Esophagus (tissue), 2 donors: Measurements from ENCODE around the gene SKIDA1. TPM values are rescaled to one million over a fixed set of nuclear protein-coding genes. Genes with fewer than 3 reads are reported as not detected.

Experiments
- H3K27ac ChIP-seq, 2 donors: one replicate each; pipeline ENCODE4 v1.5.1; 2013; ENCODE audit warnings: low read depth in 2 of 2, mild to moderate bottlenecking in 2 of 2, inconsistent platforms in 1 of 2, low read length in 1 of 2, moderate library complexity in 1 of 2
- H3K27me3 ChIP-seq, 2 donors: one replicate each; pipeline ENCODE4 v1.6.1; 2013; ENCODE audit warnings: low read length in 2 of 2, control low read depth in 1 of 2, mild to moderate bottlenecking in 1 of 2; ENCODE audit not compliant: insufficient read depth in 2 of 2, control insufficient read depth in 1 of 2
- H3K36me3 ChIP-seq, 2 donors: one replicate each; pipeline ENCODE4 v1.6.1; 2013; ENCODE audit warnings: low read length in 1 of 2; ENCODE audit not compliant: control insufficient read depth in 2 of 2, insufficient read depth in 2 of 2
- H3K4me1 ChIP-seq, 2 donors: one replicate each; pipeline ENCODE4 v1.6.1; 2013; ENCODE audit warnings: low read length in 1 of 2; ENCODE audit not compliant: control insufficient read depth in 2 of 2, insufficient read depth in 2 of 2
- H3K4me3 ChIP-seq, 2 donors: one replicate each; pipeline ENCODE4 v1.5.1; 2013; ENCODE audit warnings: low read length in 2 of 2, mild to moderate bottlenecking in 2 of 2, low read depth in 1 of 2, moderate library complexity in 1 of 2
- H3K9me3 ChIP-seq, 2 donors: one replicate each; pipeline ENCODE4 v1.6.1; 2013; ENCODE audit warnings: mild to moderate bottlenecking in 2 of 2, low read depth in 1 of 2, low read length in 1 of 2, moderate library complexity in 1 of 2; ENCODE audit not compliant: control insufficient read depth in 2 of 2, insufficient read depth in 1 of 2
- WGBS, 2 donors: extraction: QIAGEN DNeasy Blood & Tissue Kit; methylation state at CpG; one replicate each; pipeline ENCODE4 v1.1.7; 2013; 5-methylcytosine and 5-hydroxymethylcytosine counted together
- polyA plus RNA-seq, 2 donors: library from polyadenylated mRNA; stranded (reverse); fragments of 200-250 nt; gene quantifications; one replicate each; pipeline ENCODE4 v1.2.3, GENCODE V29; 2013
- donor health status: healthy with polysubstance abuse.
- donor health status: Bipolar disorder and iron deficiency.

SKIDA1 gene
- polyA plus RNA-seq, 2 donors, result 0.19 to 0.22 TPM

DNA sequence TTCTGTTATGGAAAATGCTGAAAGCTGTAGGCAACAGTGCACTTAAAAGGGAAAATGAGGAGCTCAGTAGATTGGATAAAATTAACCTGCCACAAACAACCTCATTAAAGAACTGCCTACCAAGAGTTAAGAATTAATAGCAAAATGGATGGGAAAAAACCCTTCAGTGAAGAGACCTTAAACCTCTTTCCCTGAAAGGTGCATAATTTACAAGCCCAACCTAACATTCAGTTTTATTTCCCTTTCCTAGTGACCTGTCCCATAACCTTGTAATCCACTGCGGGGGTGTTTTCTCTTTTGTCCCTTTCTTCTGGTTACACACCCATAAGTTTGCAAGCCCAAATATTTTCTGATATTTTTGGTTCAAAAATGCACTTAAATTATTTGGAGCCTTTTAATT, 21.9 kb downstream of the SKIDA1 start:
- H3K27me3 ChIP-seq, result no peaks in the 10 kb centered on the region
- no peaks in the 10 kb centered on the region for H3K9me3 ChIP-seq
- no peaks in the 10 kb centered on the region for H3K36me3 ChIP-seq
- H3K27ac ChIP-seq, result no peak overlapping the region
- H3K4me1 ChIP-seq, result no peaks in the 10 kb centered on the region
- WGBS, 2 donors, result 81 to 95% methylated on average over 1 of the region's 1 CpG
- H3K4me3 ChIP-seq, result no peak overlapping the region

DNA sequence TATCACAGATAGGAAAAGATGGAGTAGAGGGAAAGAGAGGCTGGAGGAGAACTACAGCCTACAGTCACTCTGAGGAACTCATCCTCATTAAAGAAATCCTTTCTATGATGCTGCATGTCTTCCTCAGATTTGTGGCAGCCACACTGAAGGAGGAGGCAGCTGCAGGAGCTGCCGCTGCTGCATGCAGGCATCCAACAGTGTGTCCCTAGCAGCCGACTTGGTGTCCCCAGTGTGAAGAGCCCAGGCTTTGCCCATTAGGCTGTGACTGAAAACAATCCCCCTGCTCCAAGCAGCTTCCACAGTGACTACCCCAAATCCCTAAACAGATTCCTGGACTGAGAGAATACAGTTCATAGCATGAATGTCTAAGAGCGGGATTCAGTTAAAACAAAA, 23.1 kb downstream of the SKIDA1 start:
- WGBS, 2 donors, result 96% methylated on average over 3 of the region's 3 CpGs

DNA sequence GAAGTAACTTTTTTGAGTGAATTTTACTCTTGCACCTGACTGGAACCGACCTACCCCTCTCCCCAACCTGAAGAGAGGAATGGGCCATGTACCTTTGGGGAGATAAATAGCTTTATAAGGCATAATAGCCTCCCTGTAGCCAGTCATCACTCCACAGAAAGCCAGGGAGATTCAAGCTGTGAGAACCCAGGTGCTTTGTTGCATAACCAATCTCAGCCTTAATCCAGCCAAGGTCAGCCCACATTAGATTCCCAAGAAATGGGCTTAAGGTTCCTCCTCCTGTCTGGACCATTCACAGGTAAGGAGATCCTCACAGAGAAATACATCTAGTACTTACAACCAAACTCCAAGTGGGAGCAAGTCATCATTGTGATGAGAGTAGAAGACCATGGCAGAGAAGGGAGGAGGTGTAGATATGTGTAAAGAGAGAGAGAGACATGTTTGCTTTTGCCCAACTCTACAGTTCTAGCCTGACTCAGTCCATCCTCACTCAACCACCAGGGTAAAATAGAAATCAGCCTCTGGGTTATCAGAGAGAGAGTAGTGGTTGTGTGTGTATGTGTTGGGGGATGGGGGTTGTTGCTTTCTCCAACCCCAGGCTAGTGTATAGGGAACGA, 23.6 kb downstream of the SKIDA1 start:
- H3K27me3 ChIP-seq, result no peaks in the 10 kb centered on the region
- 93 to 98% methylated on average over 2 of the region's 2 CpGs for WGBS, 2 donors
- H3K36me3 ChIP-seq, result no peaks in the 10 kb centered on the region
- no peak overlapping the region for H3K27ac ChIP-seq
- H3K4me3 ChIP-seq, result no peak overlapping the region
- no peaks in the 10 kb centered on the region for H3K4me1 ChIP-seq
- H3K9me3 ChIP-seq, result no peaks in the 10 kb centered on the region

More for the DNA sequence above, 23.1 kb downstream of the SKIDA1 start:
- Histone ChIP-seq H3K9me3 (no peaks in the 10 kb centered on the region), H3K4me1 (no peaks in the 10 kb centered on the region), H3K4me3 (no peak overlapping the region), H3K27me3 (no peaks in the 10 kb centered on the region), H3K27ac (no peak overlapping the region), H3K36me3 (no peaks in the 10 kb centered on the region)

DNA sequence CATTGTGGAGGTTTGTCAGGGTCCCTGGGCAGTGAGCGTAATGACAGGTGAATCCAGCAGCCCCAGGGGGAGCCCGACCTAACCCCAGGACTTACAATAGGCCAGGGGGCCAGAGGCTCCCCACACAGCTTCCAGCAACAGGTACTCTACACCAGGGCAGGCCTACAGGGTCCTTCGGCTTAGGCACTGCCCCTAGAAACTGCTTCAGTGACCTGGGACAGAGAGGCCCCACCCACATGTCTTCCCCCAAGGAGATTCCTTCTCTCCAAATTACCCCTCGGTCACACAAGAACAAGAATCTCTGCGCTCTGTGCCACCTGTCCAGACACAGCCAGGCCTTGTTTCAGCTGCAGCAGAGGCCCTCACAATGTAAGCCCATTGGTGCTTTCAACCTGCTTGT, 24.4 kb downstream of the SKIDA1 start:
- H3K4me3 ChIP-seq, result no peak overlapping the region
- H3K27me3 ChIP-seq, result no peaks in the 10 kb centered on the region
- H3K4me1 ChIP-seq, result no peaks in the 10 kb centered on the region
- WGBS, 2 donors, result 90 to 94% methylated on average over 5 of the region's 5 CpGs
- no peak overlapping the region for H3K27ac ChIP-seq
- H3K9me3 ChIP-seq, result no peaks in the 10 kb centered on the region
- H3K36me3 ChIP-seq, result no peaks in the 10 kb centered on the region

DNA sequence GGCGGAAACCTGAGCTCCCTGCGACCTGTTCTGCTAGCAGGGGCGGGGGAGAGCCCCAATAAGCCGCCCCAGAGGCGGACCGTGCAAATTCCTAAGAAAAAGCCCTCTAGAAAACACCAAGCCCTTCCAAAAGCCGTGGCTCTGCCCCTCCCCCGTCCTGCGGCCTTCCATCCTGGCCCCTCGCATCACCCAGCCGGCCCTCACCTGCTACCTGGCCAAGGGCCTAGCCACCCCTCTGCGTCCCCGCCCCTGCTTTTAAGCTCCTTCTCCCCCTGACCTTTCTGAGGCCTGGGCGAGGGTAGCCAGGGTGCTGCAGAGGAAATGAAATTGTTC, 24.9 kb downstream of the SKIDA1 start:
- 68 to 71% methylated on average over 14 of the region's 14 CpGs for WGBS, 2 donors
- no peak overlapping the region for H3K27ac ChIP-seq
- no peaks in the 10 kb centered on the region for H3K27me3 ChIP-seq
- no peaks in the 10 kb centered on the region for H3K4me1 ChIP-seq
- H3K9me3 ChIP-seq, result no peaks in the 10 kb centered on the region
- H3K4me3 ChIP-seq, result no peak overlapping the region
- H3K36me3 ChIP-seq, result no peaks in the 10 kb centered on the region

DNA sequence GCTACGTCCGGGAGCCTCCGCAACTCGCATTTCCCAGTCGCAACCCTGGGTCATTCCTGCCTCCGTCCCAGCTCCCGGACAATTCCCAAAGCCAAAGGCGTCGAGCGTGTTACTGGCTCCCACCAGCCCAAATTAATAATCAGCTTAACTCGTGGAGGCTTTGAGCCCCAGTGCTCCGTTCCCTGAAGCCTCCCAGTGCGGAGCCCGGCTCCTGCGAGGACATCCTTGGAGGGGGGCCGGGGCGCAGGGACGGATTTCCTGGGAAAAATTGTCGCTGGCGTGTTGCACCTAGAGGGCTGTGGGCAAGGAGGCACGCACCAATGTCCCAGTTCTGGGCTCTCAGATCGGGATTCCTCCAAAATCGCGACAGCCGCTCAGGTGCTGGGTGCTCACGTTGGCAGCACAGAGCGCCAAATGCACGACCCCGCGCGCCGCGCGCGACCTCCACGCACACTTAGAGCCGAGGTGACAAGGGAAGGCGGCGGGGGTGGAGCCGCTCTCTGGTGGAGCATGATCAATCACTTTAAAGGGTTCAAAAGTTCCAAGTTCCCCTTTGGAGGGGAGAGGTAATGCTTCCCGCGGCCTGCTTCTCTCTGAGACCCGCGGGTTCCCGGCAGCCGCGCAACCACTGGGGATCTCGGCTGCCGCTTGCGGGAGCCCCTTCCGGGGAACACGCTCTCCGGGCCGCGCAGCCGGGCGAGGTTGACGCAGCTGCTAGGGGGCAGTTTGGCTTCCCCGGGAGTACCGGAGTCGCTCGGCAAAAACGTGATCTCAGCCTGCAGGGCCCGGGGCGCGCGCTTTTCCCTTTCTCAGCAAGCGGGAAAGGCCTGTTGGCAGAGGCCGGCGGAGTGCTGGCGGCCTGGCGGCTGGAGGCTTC, 25.5 kb downstream of the SKIDA1 start:
- Histone ChIP-seq H3K27me3 (no peaks in the 10 kb centered on the region), H3K4me1 (peaks cover 0 to 3% of the 10 kb centered on the region in 2 donors), H3K36me3 (no peaks in the 10 kb centered on the region), H3K27ac (no peak overlapping the region), H3K4me3 (no peak overlapping the region), H3K9me3 (no peaks in the 10 kb centered on the region)
- WGBS, 2 donors, result 66 to 71% methylated on average over 69 to 72 of the region's 72 CpGs

DNA sequence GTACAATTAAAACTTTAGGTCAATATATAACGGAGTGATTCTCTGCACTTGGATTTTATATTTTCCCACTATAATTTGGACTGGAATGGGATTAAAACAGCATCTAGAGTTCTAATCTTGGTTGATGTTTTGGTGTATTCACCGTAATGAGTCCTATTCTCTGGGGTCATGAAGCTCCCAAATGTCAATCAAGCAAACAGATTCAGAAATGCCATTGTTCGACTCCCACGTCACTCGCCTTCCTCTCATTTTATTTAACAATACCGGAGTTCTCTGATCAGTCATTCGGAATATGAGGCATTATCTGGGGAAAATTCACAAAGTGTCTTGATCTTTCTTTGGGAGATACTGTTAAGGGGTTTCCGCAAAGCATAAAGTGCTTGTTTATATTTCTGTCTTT, 26.5 kb downstream of the SKIDA1 start:
- Histone ChIP-seq H3K36me3 (no peaks in the 10 kb centered on the region), H3K9me3 (no peaks in the 10 kb centered on the region), H3K27ac (no peak overlapping the region), H3K4me3 (no peak overlapping the region), H3K27me3 (no peaks in the 10 kb centered on the region), H3K4me1 (peaks cover 0 to 3% of the 10 kb centered on the region in 2 donors)
- WGBS, 2 donors, result 96 to 98% methylated on average over 8 of the region's 8 CpGs

DNA sequence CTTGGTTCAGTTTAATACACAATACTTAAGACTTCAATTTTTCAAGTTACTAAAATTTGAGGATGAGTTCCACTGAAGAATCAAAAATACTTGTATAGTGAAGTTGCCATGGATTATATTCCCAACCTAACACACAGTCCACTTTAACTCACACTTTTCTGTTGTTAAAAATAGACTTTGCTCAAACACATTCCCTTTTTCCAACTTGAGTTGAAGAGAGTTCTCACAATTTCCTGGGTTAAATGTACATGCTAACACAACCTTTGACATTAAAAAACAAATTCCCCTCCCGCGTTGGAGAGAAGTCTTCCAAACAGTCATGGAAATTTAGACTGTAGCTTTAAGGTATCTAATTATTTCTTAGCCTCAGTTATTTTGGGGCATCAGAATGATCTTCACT, 27.1 kb downstream of the SKIDA1 start:
- no peaks in the 10 kb centered on the region for H3K36me3 ChIP-seq
- no peaks in the 10 kb centered on the region for H3K9me3 ChIP-seq
- H3K4me1 ChIP-seq, result peaks cover 0 to 3% of the 10 kb centered on the region in 2 donors
- WGBS, 2 donors, result 82 to 86% methylated on average over 2 of the region's 2 CpGs
- no peak overlapping the region for H3K27ac ChIP-seq
- H3K4me3 ChIP-seq, result no peak overlapping the region
- H3K27me3 ChIP-seq, result no peaks in the 10 kb centered on the region

DNA sequence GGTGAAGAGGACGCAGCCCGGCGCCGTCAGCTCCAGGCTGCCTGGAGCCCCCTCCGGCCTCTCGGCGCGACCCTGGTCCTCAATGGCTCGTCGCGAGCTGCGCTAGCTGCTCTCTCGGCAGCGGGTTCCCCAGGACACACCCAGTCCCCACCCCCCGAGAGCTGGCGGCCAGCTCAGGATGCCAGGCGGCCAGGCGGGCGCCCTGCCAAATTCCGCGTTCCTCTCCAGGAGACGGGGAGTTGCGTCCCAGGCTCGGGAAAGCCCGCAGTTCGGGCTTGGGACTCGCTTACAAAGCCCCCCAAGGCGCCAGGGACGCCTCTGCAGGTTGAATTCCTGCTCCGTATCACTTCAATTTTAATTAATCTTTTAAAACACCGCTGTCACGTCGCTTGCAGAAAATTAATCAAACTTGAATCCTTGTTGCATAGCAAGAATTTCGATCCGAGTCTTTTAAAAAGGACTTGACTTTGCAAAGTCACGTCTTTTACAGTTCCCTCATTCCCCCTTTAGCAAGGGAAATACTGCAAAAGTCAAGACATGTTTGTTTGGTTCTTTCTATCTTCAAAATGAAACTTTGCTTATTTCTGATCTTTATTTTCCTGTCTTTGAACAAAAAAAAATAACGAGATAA, 28.2 kb downstream of the SKIDA1 start:
- Histone ChIP-seq H3K4me1 (peaks cover 0 to 3% of the 10 kb centered on the region in 2 donors), H3K9me3 (no peaks in the 10 kb centered on the region), H3K4me3 (peak overlapping the region; percentile 66 to 73), H3K36me3 (no peaks in the 10 kb centered on the region), H3K27ac (peak overlapping the region; percentile 49 to 75), H3K27me3 (no peaks in the 10 kb centered on the region)
- WGBS, 2 donors, result 2% methylated on average over 37 of the region's 37 CpGs
